Esophagus muscularis mucosa (tissue), 4 donors: ENCODE data around the gene DOCK4. TPM values are rescaled to one million over a fixed set of nuclear protein-coding genes. Genes with fewer than 3 reads are reported as not detected.

Source experiments
- DNase-seq: peaks from one replicate; pipeline ENCODE4 v3.0.0-alpha.2; 2017; ENCODE audit errors: extremely low spot score
- H3K27ac ChIP-seq, 4 donors: fragments of 200-600 bp; sonication (generic); replicated peaks in 1 of 4; 1 replicate in 3 of 4; 2 replicates in 1 of 4; pipeline ENCODE4 v1.5.1; 2016 to 2019; ENCODE audit warnings: mild to moderate bottlenecking in 1 of 4
- H3K27me3 ChIP-seq, 4 donors: fragments of 200-600 bp; sonication (generic); one replicate each; pipeline versions ENCODE4 v1.5.1 to v1.6.0; 2016 to 2019
- H3K36me3 ChIP-seq, 4 donors: fragments of 200-600 bp; sonication (generic); one replicate each; pipeline ENCODE4 v1.5.1; 2016 to 2019
- H3K4me1 ChIP-seq, 4 donors: fragments of 200-600 bp; sonication (generic); one replicate each; pipeline ENCODE4 v1.5.1; 2016 to 2019
- H3K4me3 ChIP-seq, 4 donors: fragments of 200-600 bp; sonication (generic); 1 replicate in 2 of 4; 2 replicates in 2 of 4; pipeline ENCODE4 v1.5.1; 2016 to 2019; ENCODE audit warnings: mild to moderate bottlenecking in 4 of 4, moderate library complexity in 1 of 4
- H3K9me3 ChIP-seq, 4 donors: fragments of 200-600 bp; sonication (generic); 1 replicate in 3 of 4; 2 replicates in 1 of 4; pipeline ENCODE4 v1.5.1; 2016 to 2019
- EP300 ChIP-seq: sonication (generic); formaldehyde crosslinking; IDR thresholded peaks from one replicate; pipeline ENCODE4 v1.6.1; 2017; ENCODE audit warnings: antibody characterized with exemption
- POLR2A ChIP-seq: fragments of 450-650 bp; IDR thresholded peaks from one replicate; pipeline ENCODE4 v1.6.1; 2017; ENCODE audit warnings: antibody characterized with exemption, moderate library complexity, mild to moderate bottlenecking, low read depth
- POLR2AphosphoS5 ChIP-seq, 2 donors: sonication (generic); formaldehyde crosslinking; IDR thresholded peaks; one replicate each; pipeline ENCODE4 v1.6.1; 2017; ENCODE audit warnings: antibody characterized with exemption in 2 of 2
- whole genome bisulfite sequencing: methylation state at CpG from one replicate; pipeline ENCODE4 v1.1.5; 2018; 5-methylcytosine and 5-hydroxymethylcytosine counted together
- intact Hi-C: fragments of 100-400 bp; cut with DNase I; formaldehyde crosslinking; loops from one replicate; pipeline ENCODE4 v1.15.1; 2023
- total RNA-seq, 4 donors: library from RNA; depleted of rRNA; stranded (reverse); fragments of >200 nt; gene quantifications; one replicate each; pipeline versions ENCODE4 v1.1.0 to v1.2.1, GENCODE V29; 2016
- TF ChIP-seq, protein P1 (sequence below), 3 experiments: fragments of 200-600 bp in 2 of 3; fragments of 450-650 bp in 1 of 3; sonication (generic) in 2 of 3; IDR thresholded peaks; one replicate each; pipeline ENCODE4 v1.5.1; 2017 to 2019; ENCODE audit warnings: antibody characterized with exemption in 3 of 3, mild to moderate bottlenecking in 2 of 3, moderate library complexity in 1 of 3

The DOCK4 gene
- total RNA-seq, 4 donors from 2014 or later, result 14.0 to 25.3 (median 18.8) TPM

DNA sequence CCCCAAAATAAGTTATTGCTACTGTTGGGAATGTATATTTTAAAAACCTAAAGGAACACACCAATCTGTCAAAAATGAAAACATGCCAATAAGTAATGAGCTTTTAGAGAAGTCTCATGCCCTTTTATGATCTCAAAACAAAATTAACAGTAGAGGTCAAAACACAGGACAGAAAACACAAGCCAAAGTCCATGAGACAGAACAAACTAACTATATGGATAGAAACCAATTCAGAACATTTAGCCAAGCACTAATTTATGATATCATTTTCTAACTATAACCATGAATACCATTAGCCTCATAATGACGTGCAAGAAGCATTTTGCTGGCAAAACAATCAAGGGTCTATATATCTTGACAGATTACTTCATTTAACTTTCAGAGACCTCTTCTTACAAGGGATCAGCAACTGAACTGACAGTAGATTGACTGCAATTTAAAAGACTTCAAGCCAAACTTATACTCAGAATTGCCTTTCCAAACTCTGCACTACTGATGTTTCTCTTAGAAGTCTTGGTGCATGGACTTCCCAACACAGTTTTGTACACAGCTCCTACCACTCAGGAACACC, 200.9 kb downstream of the DOCK4 start:
- Histone ChIP-seq H3K27me3 (no peaks in the 10 kb centered on the region), H3K4me3 (no peak overlapping the region), H3K4me1 (no peaks in the 10 kb centered on the region), H3K36me3 (no peaks in the 10 kb centered on the region), H3K27ac (no peak overlapping the region), H3K9me3 (no peaks in the 10 kb centered on the region)
- 33% methylated on average over 1 of the region's 1 CpG for WGBS
- TF ChIP-seq POLR2AphosphoS5 (IDR thresholded peaks at IDR 0.05), result no peak
- TF ChIP-seq, protein P1, sequence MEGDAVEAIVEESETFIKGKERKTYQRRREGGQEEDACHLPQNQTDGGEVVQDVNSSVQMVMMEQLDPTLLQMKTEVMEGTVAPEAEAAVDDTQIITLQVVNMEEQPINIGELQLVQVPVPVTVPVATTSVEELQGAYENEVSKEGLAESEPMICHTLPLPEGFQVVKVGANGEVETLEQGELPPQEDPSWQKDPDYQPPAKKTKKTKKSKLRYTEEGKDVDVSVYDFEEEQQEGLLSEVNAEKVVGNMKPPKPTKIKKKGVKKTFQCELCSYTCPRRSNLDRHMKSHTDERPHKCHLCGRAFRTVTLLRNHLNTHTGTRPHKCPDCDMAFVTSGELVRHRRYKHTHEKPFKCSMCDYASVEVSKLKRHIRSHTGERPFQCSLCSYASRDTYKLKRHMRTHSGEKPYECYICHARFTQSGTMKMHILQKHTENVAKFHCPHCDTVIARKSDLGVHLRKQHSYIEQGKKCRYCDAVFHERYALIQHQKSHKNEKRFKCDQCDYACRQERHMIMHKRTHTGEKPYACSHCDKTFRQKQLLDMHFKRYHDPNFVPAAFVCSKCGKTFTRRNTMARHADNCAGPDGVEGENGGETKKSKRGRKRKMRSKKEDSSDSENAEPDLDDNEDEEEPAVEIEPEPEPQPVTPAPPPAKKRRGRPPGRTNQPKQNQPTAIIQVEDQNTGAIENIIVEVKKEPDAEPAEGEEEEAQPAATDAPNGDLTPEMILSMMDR (IDR thresholded peaks at IDR 0.05), result no peak
- TF ChIP-seq POLR2A, result no peak
- no peak for TF ChIP-seq EP300
- DNase-seq, result no peak
- intact Hi-C loops, result no loop called here

DNA sequence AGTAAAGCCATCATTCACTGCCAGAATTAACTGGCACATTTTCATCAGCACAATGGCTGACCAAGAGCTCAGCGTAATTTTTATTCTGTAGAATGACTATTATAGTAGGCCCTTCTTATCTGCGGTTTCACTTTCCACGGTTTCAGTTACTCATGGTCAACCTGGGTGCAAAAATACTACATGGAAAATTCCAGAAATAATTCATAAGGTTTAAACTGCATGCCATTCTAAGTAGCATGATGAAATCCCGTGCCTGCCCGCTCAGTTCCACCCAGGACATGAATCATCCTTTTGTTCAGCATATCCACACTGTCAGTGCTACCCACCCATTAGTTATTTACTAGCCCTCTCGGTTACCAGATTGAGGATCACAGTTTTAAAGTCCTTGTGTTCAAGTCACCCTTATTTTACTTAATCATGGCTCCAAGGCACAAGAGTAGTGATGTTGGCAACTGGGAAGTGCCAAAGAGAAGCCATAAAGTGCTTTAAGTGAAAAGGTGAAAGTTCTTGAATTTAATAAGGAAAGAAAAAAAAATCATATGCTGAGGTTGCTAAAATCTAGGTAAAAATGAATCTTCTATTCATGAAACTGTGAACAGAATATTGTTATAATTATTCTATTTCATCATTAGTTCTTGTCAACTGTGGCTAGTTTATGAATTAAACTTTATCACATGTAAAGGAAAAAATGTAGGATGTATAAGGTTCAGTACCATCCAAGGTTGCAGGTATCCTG, 204.9 kb downstream of the DOCK4 start:
- WGBS, result 72% methylated on average over 6 of the region's 6 CpGs
- H3K4me1 ChIP-seq, result no peaks in the 10 kb centered on the region
- H3K27me3 ChIP-seq, result no peaks in the 10 kb centered on the region
- no peak overlapping the region for H3K27ac ChIP-seq
- DNase-seq, result no peak
- H3K4me3 ChIP-seq, result no peak overlapping the region
- H3K9me3 ChIP-seq, result no peaks in the 10 kb centered on the region
- intact Hi-C loops, result no loop called here
- no peaks in the 10 kb centered on the region for H3K36me3 ChIP-seq
- TF ChIP-seq EP300 (no peak), POLR2A (no peak), POLR2AphosphoS5 (IDR thresholded peaks at IDR 0.05) (no peak)
- TF ChIP-seq, protein P1 (IDR thresholded peaks at IDR 0.05), result no peak

DNA sequence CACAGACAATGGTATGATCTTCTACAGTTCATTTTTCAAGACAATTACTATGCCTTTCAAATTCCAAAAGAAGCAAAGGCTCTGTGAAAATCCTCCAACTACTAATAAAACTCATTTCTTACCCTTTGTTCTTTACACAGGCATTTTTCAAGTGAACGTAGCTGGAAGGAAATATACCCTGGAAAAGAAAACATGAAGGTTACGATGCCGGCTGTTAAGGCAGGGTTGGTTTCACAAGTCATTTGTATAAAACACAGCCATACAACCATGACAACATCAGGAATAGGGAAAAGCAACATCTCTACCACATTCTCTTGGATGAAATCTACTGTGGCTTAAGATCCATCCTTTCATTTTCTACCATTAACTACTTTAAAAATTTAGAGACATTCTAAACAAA, 207.9 kb downstream of the DOCK4 start:
- intact Hi-C loops, result no loop called here
- Histone ChIP-seq H3K4me3 (no peak overlapping the region), H3K36me3 (peaks cover 0 to 4% (median 0%) of the 10 kb centered on the region in 4 donors), H3K4me1 (no peaks in the 10 kb centered on the region), H3K9me3 (no peaks in the 10 kb centered on the region), H3K27me3 (no peaks in the 10 kb centered on the region), H3K27ac (no peak overlapping the region)
- DNase-seq, result no peak
- WGBS, result 80% methylated on average over 3 of the region's 3 CpGs
- TF ChIP-seq POLR2A (no peak), EP300 (no peak), POLR2AphosphoS5 (IDR thresholded peaks at IDR 0.05) (no peak)
- TF ChIP-seq, protein P1 (IDR thresholded peaks at IDR 0.05), result no peak

DNA sequence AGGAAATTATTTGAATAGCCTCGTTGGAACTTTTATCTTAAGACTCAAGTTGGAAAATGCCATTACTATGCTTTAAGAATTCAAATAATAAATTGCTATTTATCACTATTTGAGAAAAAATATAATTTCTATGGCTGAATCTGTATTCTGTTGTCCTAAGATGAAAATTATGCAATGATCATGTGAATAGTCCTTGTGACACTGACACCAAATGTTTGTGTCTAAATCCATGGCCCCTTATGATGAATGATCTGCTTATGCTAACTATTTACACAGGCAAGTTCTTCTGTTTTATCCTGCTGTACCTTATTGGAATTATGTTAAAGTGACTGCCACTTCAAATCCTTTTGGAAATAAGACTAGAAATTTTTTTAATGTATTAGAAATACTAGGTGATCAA, 208.7 kb downstream of the DOCK4 start:
- H3K36me3 ChIP-seq, result peaks cover 0 to 4% (median 0%) of the 10 kb centered on the region in 4 donors
- WGBS, result 84% methylated on average over 1 of the region's 1 CpG
- H3K27ac ChIP-seq, result no peak overlapping the region
- H3K4me3 ChIP-seq, result no peak overlapping the region
- H3K27me3 ChIP-seq, result no peaks in the 10 kb centered on the region
- TF ChIP-seq POLR2A, result no peak
- TF ChIP-seq, protein P1 (IDR thresholded peaks at IDR 0.05), result no peak
- TF ChIP-seq EP300, result no peak
- no peak for TF ChIP-seq POLR2AphosphoS5 (IDR thresholded peaks at IDR 0.05)
- H3K9me3 ChIP-seq, result no peaks in the 10 kb centered on the region
- no peak for DNase-seq
- intact Hi-C loops, result no loop called here
- H3K4me1 ChIP-seq, result peaks cover 0 to under 1% (median 0%) of the 10 kb centered on the region in 4 donors
